H1 (cell line): ENCODE data around the gene GUCA2B.

ENCODE experiments used
- CEBPB ChIP-seq: IDR thresholded peaks from 2 replicates; pipeline ENCODE4 v1.6.1; 2012; ENCODE audit warnings: low read depth, low read length
- GABPA ChIP-seq: IDR thresholded peaks from 2 replicates; pipeline ENCODE4 v1.6.1; 2011; ENCODE audit warnings: mild to moderate bottlenecking, low read length, moderate library complexity, borderline replicate concordance; ENCODE audit not compliant: insufficient read depth
- JUN ChIP-seq: IDR thresholded peaks from 2 replicates; pipeline ENCODE4 v1.6.1; 2011; ENCODE audit warnings: low read depth, mild to moderate bottlenecking, improper control_type of control experiment, low read length
- POLR2AphosphoS5 ChIP-seq: IDR thresholded peaks from 2 replicates; pipeline ENCODE4 v1.6.1; 2011; ENCODE audit warnings: low read depth, low read length
- SP1 ChIP-seq: IDR thresholded peaks from 2 replicates; pipeline ENCODE4 v1.6.1; 2011; ENCODE audit warnings: low read depth, low read length
- TAF1 ChIP-seq: IDR thresholded peaks from 2 replicates; pipeline ENCODE4 v1.6.1; 2011; ENCODE audit warnings: mild to moderate bottlenecking, low read depth, low read length
- TF ChIP-seq, protein P1 (sequence below), 3 experiments: IDR thresholded peaks; 1 replicate in 2 of 3; 2 replicates in 1 of 3; pipeline versions ENCODE4 v1.5.1 to v1.6.1; 2011; ENCODE audit warnings: low read length in 3 of 3, mild to moderate bottlenecking in 3 of 3, inconsistent platforms in 2 of 3, low read depth in 1 of 3, moderate library complexity in 1 of 3; ENCODE audit not compliant: insufficient read depth in 1 of 3; ENCODE audit errors: control extremely low read depth in 1 of 3

- TF ChIP-seq, protein P1, sequence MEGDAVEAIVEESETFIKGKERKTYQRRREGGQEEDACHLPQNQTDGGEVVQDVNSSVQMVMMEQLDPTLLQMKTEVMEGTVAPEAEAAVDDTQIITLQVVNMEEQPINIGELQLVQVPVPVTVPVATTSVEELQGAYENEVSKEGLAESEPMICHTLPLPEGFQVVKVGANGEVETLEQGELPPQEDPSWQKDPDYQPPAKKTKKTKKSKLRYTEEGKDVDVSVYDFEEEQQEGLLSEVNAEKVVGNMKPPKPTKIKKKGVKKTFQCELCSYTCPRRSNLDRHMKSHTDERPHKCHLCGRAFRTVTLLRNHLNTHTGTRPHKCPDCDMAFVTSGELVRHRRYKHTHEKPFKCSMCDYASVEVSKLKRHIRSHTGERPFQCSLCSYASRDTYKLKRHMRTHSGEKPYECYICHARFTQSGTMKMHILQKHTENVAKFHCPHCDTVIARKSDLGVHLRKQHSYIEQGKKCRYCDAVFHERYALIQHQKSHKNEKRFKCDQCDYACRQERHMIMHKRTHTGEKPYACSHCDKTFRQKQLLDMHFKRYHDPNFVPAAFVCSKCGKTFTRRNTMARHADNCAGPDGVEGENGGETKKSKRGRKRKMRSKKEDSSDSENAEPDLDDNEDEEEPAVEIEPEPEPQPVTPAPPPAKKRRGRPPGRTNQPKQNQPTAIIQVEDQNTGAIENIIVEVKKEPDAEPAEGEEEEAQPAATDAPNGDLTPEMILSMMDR (IDR thresholded peaks at IDR 0.05; ENCODE audit: control extremely low read depth in 1 of 3, insufficient read depth in 1 of 3, low read depth in 1 of 3, low read length in 3 of 3), result no peak
- no peak for TF ChIP-seq POLR2AphosphoS5
- no peak for TF ChIP-seq TAF1
- no peak for TF ChIP-seq JUN
- TF ChIP-seq SP1, result no peak
- no peak for TF ChIP-seq GABPA
- no peak for TF ChIP-seq CEBPB
These were observed 35.1 kb upstream of the GUCA2B start for GRCh38 chr1:42118125-42118524.
